Endothelial cell of umbilical vein (primary cell): Measurements from ENCODE around the gene NANP.

Experiments
- CTCF ChIP-seq, 2 donors: IDR thresholded peaks; 1 replicate in 1 of 2; 2 replicates in 1 of 2; pipeline ENCODE4 v1.5.1; 2011; ENCODE audit warnings: low read length in 2 of 2, mild to moderate bottlenecking in 2 of 2, moderate library complexity in 2 of 2, control low read depth in 1 of 2, inconsistent platforms in 1 of 2, low read depth in 1 of 2; ENCODE audit not compliant: insufficient read depth in 1 of 2; ENCODE audit errors: extremely low read depth in 1 of 2
- FOS ChIP-seq: IDR thresholded peaks from 2 replicates; pipeline ENCODE4 v1.6.1; 2011; ENCODE audit warnings: mild to moderate bottlenecking, low read length, moderate library complexity, borderline replicate concordance; ENCODE audit not compliant: insufficient read depth
- JUN ChIP-seq: IDR thresholded peaks from 2 replicates; pipeline ENCODE4 v1.6.1; 2011; ENCODE audit warnings: borderline replicate concordance, low read depth; ENCODE audit not compliant: insufficient read length, insufficient read depth
- MAX ChIP-seq: IDR thresholded peaks from 2 replicates; pipeline ENCODE4 v1.6.1; 2011; ENCODE audit not compliant: insufficient read depth, insufficient read length
- POLR2A ChIP-seq: IDR thresholded peaks from 2 replicates; pipeline ENCODE4 v1.6.1; 2012; ENCODE audit warnings: low read depth, mild to moderate bottlenecking, control low read depth, low read length
- POLR2AphosphoS5 ChIP-seq: IDR thresholded peaks from 2 replicates; pipeline ENCODE4 v1.6.1; 2012; ENCODE audit warnings: low read depth, mild to moderate bottlenecking, control low read depth, low read length, moderate library complexity; ENCODE audit not compliant: insufficient read depth

- TF ChIP-seq CTCF (IDR thresholded peaks at IDR 0.05; ENCODE audit: extremely low read depth in 1 of 2, insufficient read depth in 1 of 2, low read depth in 1 of 2, low read length in 2 of 2) = no peak
- TF ChIP-seq POLR2AphosphoS5 = no peak
- TF ChIP-seq POLR2A = no peak
- TF ChIP-seq JUN = no peak
- TF ChIP-seq MAX = no peak
- TF ChIP-seq FOS = no peak
Observed at GRCh38 chr20:25637247-25637646, 13.4 kb upstream of the NANP start.
